ENCODE results near the gene NDUFS2. TPM values are rescaled to one million over a fixed set of nuclear protein-coding genes. Genes with fewer than 3 reads are reported as not detected.

NDUFS2 gene
- polyA plus RNA-seq, result 71.3 TPM

DNA sequence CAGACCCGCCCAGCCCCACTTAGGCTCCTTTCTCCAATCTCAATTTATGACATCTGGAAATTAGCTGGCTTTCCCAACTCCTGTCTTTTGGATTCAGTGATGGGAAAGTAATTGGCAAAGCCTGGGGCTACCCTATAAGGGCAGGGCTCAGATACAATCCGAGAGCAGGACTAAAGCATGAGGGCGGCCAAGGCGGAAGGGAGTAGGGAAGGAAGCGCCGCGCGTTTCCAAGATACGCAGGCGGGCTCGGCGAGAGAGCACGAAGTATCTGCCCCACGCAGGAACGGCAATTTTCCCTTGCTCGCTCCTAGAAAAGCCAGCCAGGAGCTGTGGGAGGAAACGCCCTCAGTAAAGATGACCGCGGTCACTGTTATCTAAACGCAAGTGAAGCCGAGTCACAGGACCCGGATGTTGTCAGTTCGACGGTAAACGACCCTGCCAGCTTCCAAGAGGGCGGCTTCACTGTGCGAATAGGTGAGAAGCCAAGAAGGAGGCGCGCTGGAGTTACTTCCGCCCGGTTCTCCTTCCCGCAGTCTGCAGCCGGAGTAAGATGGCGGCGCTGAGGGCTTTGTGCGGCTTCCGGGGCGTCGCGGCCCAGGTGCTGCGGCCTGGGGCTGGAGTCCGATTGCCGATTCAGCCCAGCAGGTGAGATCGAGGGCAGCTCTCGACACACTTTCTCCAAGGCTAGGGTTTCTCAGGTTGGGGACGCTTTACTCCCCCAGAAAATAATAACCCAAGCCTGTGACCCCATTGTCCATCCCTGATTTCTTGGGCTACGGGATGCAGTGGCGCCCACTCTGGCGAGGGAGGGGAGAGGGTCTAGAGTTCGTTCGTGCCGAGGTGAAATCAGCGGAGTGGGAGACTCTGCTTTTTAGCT lies at the start of gene NDUFS2:
Gene NDUFS2 (plus strand): TSS at position 532 of the 877 bp plus-strand sequence. CDS start 19 bp downstream, at position 551.
- H3K36me3 Mint-ChIP-seq, result peaks cover 7% of the 10 kb centered on the region
- H3K27ac Mint-ChIP-seq, result peak within 1 kb of the TSS; percentile 93 to 97 (median 97)
- H3K4me1 Mint-ChIP-seq, result peaks cover 6 to 38% (median 22%) of the 10 kb centered on the region in 3 donors
- H3K9me3 Mint-ChIP-seq, result no peaks in the 10 kb centered on the region
- H3K4me3 Mint-ChIP-seq, result peak within 1 kb of the TSS; percentile 90 to 98 (median 96)
- no peaks in the 10 kb centered on the region for H3K27me3 Mint-ChIP-seq

DNA sequence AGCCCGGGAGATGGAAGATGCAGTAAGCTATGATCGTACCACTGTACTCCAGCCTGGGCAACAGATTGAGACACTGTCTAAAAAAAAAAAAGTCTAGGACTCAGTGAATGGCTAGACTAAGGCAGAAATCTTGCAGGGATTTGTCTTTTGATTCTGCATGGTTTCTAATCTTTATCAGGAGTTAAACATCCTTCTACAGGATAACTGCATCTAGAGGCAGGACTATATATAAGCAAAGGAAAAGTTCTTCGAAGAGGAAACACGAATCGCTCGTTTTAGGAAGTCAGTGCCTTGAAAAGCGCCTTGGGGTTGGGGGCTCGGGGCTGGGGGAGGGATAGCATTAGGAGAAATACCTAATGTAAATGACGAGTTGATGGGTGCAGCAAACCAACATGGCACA lies 49.0 kb upstream of the NDUFS2 start:
- no peaks in the 10 kb centered on the region for H3K9me3 Mint-ChIP-seq
- no peaks in the 10 kb centered on the region for H3K27me3 Mint-ChIP-seq
- H3K27ac Mint-ChIP-seq, result peak overlapping the region; percentile 81 to 100 (median 95)
- peak overlapping the region; percentile 96 to 99 (median 97) for H3K4me3 Mint-ChIP-seq
- H3K36me3 Mint-ChIP-seq, result no peaks in the 10 kb centered on the region
- peaks cover 12 to 34% (median 13%) of the 10 kb centered on the region in 3 donors for H3K4me1 Mint-ChIP-seq

DNA sequence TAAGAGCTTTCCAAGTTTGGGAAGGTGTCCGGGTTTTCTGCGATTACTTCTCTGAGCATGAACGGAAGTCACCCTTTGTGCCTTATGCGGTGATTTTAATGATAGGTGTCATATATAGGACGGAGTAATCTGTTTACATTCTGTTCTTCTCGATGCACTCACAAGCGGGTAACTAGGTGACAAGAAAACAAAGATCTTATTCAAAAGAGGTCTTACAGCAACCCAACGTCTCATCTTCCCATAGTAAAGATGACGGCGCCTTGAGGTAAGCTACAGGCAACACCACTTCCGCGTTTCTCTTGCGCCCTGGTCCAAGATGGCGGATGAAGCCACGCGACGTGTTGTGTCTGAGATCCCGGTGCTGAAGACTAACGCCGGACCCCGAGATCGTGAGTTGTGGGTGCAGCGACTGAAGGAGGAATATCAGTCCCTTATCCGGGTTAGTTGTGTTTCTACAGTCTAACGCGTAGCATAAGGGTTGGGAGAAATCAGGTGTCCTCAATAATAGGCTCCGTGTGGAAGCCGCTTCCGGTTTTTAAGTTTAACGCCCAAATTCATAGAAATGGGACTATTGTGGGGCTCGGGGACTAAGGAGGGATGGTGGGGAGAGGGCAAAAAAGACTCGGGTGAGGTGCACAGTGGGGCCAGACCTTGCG lies 48.4 kb upstream of the NDUFS2 start, which contains the start of gene UFC1:
Gene UFC1 (plus strand): TSS at position 297 of the 656 bp plus-strand sequence. CDS start 20 bp downstream, at position 317.
- Mint-ChIP-seq H3K4me1 (peaks cover 12 to 40% (median 15%) of the 10 kb centered on the region in 3 donors), H3K36me3 (no peaks in the 10 kb centered on the region), H3K9me3 (no peaks in the 10 kb centered on the region), H3K27me3 (no peaks in the 10 kb centered on the region), H3K4me3 (peak within 1 kb of the TSS; percentile 96 to 99 (median 97)), H3K27ac (peak within 1 kb of the TSS; percentile 95 to 100 (median 100))

DNA sequence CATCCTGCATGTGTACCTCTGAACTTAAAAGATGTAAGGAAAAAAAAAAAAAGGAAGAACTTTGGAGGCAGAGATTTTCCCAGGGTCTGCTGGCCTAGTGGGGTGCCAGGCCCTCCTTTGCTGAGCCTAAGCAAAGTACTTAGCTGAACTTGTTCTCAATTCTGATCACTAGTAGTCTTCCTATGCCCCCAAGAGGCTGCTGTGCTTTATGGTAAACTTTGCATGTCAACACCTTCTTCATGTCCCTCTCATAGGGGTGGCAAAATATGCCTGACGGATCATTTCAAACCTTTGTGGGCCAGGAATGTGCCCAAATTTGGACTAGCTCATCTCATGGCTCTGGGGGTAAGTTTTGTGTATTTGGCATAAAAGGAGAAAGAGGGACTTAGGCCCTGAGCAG lies 44.3 kb upstream of the NDUFS2 start:
- H3K4me3 Mint-ChIP-seq, result peak overlapping the region in 3 of 4 donors; percentile 0 to 93 (median 9)
- H3K4me1 Mint-ChIP-seq, result peaks cover 35 to 52% (median 39%) of the 10 kb centered on the region in 3 donors
- no peaks in the 10 kb centered on the region for H3K27me3 Mint-ChIP-seq
- no peaks in the 10 kb centered on the region for H3K36me3 Mint-ChIP-seq
- H3K27ac Mint-ChIP-seq, result peak overlapping the region in 2 of 3 donors; percentile 8 to 88
- no peaks in the 10 kb centered on the region for H3K9me3 Mint-ChIP-seq

DNA sequence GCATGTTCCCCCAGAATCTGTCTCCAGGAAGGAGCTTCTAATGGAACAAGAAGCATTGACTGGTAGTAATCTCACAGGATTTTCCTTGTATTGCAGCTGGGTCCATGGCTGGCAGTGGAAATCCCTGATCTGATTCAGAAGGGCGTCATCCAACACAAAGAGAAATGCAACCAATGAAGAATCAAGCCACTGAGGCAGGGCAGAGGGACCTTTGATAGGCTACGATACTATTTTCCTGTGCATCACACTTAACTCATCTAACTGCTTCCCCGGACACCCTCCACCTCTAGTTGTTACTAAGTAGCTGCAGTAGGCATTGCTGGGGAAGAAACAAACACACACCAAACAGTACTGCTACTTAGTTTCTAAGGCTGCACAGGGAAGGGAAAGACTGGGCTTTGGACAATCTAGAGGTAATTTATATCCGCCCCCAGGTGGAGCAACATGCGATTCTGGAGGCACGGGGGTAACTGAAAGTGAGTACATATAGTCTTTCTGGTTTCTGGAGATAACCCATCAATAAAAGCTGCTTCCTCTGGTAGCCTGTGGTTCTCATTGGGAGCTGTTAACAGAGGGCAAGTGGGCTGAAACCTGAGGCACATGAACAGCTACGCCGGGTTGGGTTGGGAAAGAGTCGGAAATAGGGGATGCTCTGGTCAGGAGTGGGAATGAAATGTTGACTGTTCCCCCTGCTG lies 43.7 kb upstream of the NDUFS2 start:
- Mint-ChIP-seq H3K27me3 (no peaks in the 10 kb centered on the region), H3K27ac (peak overlapping the region; percentile 88 to 96 (median 93)), H3K4me3 (peak overlapping the region; percentile 89 to 98 (median 95)), H3K4me1 (peaks cover 35 to 52% (median 41%) of the 10 kb centered on the region in 3 donors), H3K36me3 (peaks cover 1% of the 10 kb centered on the region), H3K9me3 (no peaks in the 10 kb centered on the region)

DNA sequence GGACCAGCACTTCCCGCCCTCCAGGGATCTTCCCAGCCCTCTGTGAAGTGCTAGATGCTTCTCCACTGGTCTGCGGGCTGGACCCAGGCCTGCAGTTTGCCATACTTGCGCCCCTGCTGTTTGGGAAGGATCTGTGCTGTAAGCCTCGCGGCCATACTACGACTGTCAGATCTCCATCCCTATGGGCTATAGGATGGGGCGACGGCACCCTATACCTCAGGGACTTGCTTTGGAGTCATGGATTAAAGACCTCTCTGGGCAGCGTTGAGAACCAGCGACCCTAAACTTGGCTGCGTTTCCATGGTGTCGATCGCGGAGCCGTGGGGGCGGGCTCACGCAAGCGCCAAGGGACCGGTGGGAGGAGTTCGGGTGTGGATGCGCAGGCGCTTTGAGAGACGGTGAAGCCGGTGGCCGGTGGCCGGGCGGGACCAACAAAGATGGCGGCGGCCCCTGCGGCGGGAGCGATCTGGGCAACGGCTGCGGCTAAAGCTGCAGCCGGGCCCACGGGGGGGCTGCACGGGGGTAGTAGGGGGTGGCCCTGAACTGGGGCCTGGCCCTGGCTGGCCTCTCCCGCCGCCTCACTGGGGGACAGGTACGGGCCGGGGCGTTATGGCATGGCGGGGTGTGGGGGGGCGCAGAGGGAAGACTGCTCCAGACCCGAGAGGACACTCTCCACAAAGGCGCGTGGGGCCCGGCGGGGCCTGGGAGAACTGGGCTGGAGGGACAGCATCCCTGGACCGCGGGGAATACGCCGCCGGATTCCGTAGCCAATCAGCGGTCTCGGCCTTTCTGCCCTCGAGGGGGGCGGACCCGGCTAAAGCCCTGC lies 42.9 kb upstream of the NDUFS2 start, which contains the start of gene USP21:
Gene USP21 (plus strand): TSS at position 414 of the 826 bp plus-strand sequence. CDS start 1,141 bp downstream, outside the sequence.
- Mint-ChIP-seq H3K36me3 (peaks cover 3% of the 10 kb centered on the region), H3K4me1 (peaks cover 29 to 46% (median 37%) of the 10 kb centered on the region in 3 donors), H3K9me3 (no peaks in the 10 kb centered on the region), H3K27me3 (no peaks in the 10 kb centered on the region), H3K4me3 (peak within 1 kb of the TSS; percentile 89 to 98 (median 95)), H3K27ac (peak within 1 kb of the TSS; percentile 88 to 96 (median 93))

DNA sequence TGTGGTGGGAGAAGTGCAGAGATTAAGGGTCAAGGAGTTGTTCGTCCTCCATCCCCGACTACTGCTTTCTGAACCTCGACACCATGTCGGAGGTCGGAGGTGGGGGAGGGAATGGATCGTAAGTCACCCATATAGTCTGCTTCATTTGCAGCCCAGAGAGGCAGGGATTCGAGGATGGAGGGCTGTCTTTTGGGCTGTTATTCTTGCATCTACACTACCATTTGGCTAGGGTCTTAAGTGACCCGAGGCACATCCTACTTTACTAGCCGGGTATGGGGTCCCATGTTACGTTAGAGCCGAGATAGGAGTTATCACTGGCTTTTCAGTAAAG lies 42.3 kb upstream of the NDUFS2 start:
- peaks cover 27 to 44% (median 37%) of the 10 kb centered on the region in 3 donors for H3K4me1 Mint-ChIP-seq
- no peaks in the 10 kb centered on the region for H3K9me3 Mint-ChIP-seq
- H3K36me3 Mint-ChIP-seq, result peaks cover 3% of the 10 kb centered on the region
- H3K27me3 Mint-ChIP-seq, result no peaks in the 10 kb centered on the region
- peak overlapping the region; percentile 63 to 96 (median 88) for H3K27ac Mint-ChIP-seq
- H3K4me3 Mint-ChIP-seq, result peak overlapping the region; percentile 89 to 98 (median 95)

DNA sequence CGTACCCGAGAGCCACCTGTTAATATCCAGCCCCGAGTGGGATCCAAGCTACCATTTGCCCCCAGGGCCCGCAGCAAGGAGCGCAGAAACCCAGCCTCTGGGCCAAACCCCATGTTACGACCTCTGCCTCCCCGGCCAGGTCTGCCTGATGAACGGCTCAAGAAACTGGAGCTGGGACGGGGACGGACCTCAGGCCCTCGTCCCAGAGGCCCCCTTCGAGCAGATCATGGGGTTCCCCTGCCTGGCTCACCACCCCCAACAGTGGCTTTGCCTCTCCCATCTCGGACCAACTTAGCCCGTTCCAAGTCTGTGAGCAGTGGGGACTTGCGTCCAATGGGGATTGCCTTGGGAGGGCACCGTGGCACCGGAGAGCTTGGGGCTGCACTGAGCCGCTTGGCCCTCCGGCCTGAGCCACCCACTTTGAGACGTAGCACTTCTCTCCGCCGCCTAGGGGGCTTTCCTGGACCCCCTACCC lies 41.5 kb upstream of the NDUFS2 start:
- Mint-ChIP-seq H3K27ac (peak overlapping the region in 2 of 3 donors; percentile 73 to 88), H3K36me3 (peaks cover 3% of the 10 kb centered on the region), H3K4me3 (peak overlapping the region in 3 of 4 donors; percentile 89 to 98 (median 93))

DNA sequence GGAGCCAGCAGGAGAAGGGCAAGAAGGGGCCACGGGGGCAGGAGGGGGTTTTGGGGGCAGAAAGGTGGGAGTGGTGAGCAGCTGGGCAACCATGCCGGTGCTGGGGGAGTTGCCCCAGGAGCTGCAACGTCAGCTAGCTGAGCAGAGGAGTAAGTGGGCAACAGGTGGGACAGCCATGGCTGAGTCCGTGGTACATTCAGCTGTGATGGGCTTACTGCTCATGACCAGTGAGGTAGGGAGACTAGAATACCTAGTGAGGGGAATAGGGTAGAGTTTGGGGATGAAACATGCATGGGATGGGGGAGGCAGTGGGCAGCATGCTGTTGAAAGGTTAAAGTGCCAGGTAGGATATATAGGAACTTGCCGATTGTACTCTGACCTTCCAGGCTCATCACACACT lies 40.5 kb upstream of the NDUFS2 start:
- Mint-ChIP-seq H3K36me3 (peaks cover 3% of the 10 kb centered on the region), H3K27me3 (no peaks in the 10 kb centered on the region), H3K27ac (peak overlapping the region in 2 of 3 donors; percentile 53 to 97), H3K4me3 (peak overlapping the region in 3 of 4 donors; percentile 59 to 93 (median 65)), H3K4me1 (peaks cover 31 to 42% (median 38%) of the 10 kb centered on the region in 3 donors), H3K9me3 (no peaks in the 10 kb centered on the region)

More for the DNA sequence above, 41.5 kb upstream of the NDUFS2 start:
- Mint-ChIP-seq H3K9me3 (no peaks in the 10 kb centered on the region), H3K4me1 (peaks cover 27 to 38% (median 35%) of the 10 kb centered on the region in 3 donors), H3K27me3 (no peaks in the 10 kb centered on the region)

DNA sequence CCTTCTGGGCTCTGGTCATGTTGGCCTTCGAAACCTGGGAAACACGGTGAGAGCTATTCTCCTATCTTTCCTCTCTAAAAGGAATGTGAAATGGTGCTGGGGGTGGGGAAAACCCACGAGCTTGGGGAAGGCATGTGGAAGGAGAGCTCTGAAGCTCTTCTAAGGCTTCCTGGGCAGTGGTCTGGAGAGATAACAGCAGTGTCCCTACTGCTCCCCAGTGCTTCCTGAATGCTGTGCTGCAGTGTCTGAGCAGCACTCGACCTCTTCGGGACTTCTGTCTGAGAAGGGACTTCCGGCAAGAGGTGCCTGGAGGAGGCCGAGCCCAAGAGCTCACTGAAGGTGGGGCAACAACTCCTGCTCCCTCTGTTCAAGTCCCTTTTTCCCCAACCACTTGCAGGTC lies 40.1 kb upstream of the NDUFS2 start:
- peaks cover 34 to 40% (median 40%) of the 10 kb centered on the region in 3 donors for H3K4me1 Mint-ChIP-seq
- peak overlapping the region in 1 of 3 donors; percentile 97 for H3K27ac Mint-ChIP-seq
- peak overlapping the region in 3 of 4 donors; percentile 59 to 93 (median 65) for H3K4me3 Mint-ChIP-seq
- H3K36me3 Mint-ChIP-seq, result peaks cover 3% of the 10 kb centered on the region
- H3K27me3 Mint-ChIP-seq, result no peaks in the 10 kb centered on the region
- H3K9me3 Mint-ChIP-seq, result no peaks in the 10 kb centered on the region

DNA sequence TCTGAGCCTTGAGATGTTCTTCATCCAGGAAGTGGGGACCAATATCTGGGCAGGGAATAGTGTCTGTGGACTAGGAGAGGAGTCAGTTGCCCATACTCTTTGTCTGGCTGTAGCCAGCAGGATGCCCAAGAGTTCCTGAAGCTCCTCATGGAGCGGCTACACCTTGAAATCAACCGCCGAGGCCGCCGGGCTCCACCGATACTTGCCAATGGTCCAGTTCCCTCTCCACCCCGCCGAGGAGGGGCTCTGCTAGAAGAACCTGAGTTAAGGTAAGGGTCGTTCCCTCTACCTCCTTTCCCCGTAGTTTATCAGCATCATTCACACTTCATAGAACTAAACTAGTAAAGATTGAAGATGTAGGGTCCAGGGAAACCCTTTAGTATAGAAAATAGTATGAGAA lies 39.4 kb upstream of the NDUFS2 start:
- H3K4me1 Mint-ChIP-seq, result peaks cover 32 to 41% (median 38%) of the 10 kb centered on the region in 3 donors
- peaks cover 3% of the 10 kb centered on the region for H3K36me3 Mint-ChIP-seq
- peak overlapping the region in 1 of 3 donors; percentile 97 for H3K27ac Mint-ChIP-seq
- H3K4me3 Mint-ChIP-seq, result peak overlapping the region in 1 of 4 donors; percentile 93
- no peaks in the 10 kb centered on the region for H3K9me3 Mint-ChIP-seq
- no peaks in the 10 kb centered on the region for H3K27me3 Mint-ChIP-seq

DNA sequence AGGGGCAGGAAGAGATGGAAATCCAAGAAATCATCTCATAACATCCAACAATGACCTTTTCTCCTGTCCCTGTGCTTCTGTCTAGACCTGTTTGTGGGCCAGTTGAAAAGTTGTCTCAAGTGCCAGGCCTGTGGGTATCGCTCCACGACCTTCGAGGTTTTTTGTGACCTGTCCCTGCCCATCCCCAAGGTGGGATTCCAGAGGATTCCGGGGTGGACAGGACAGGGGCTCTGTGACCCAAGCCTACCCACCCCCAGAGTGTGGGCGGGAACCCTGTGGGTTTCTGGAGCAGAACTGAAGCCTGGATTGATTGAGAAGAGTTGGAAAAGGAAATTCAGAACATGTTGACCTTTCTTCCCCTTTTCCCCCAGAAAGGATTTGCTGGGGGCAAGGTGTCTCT lies 38.4 kb upstream of the NDUFS2 start:
- peak overlapping the region in 3 of 4 donors; percentile 21 to 93 (median 70) for H3K4me3 Mint-ChIP-seq
- H3K9me3 Mint-ChIP-seq, result no peaks in the 10 kb centered on the region
- H3K4me1 Mint-ChIP-seq, result peaks cover 22 to 41% (median 38%) of the 10 kb centered on the region in 3 donors
- H3K27ac Mint-ChIP-seq, result peak overlapping the region; percentile 55 to 97 (median 81)
- H3K36me3 Mint-ChIP-seq, result peaks cover 3% of the 10 kb centered on the region
- H3K27me3 Mint-ChIP-seq, result no peaks in the 10 kb centered on the region

DNA sequence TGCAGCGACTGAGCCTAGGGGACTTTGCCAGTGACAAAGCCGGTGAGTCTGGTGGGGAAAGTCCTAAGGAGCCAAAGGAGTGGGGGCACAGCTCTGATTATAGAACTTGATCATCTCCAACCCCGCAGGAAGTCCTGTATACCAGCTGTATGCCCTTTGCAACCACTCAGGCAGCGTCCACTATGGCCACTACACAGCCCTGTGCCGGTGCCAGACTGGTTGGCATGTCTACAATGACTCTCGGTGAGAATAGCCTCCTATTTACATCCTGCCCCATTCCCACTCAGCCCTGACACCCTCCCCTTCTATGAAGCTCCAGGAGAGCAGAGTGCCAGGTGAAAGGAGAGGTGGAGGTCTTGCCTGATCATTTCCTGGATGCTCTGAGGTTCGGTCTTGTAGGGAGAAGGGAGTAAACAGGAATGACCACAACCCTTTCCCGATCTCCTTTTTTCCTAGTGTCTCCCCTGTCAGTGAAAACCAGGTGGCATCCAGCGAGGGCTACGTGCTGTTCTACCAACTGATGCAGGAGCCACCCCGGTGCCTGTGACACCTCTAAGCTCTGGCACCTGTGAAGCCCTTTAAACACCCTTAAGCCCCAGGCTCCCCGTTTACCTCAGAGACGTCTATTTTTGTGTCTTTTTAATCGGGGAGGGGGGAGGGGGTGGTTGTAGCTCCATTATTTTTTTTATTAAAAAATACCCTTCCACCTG lies 37.1 kb upstream of the NDUFS2 start:
- Mint-ChIP-seq H3K36me3 (peaks cover 3% of the 10 kb centered on the region), H3K27me3 (no peaks in the 10 kb centered on the region), H3K27ac (peak overlapping the region; percentile 95 to 98 (median 97))

More for the DNA sequence above, 37.1 kb upstream of the NDUFS2 start:
- peaks cover 13 to 36% (median 34%) of the 10 kb centered on the region in 3 donors for H3K4me1 Mint-ChIP-seq
- no peaks in the 10 kb centered on the region for H3K9me3 Mint-ChIP-seq
- peak overlapping the region; percentile 21 to 93 (median 88) for H3K4me3 Mint-ChIP-seq
